ENCODE data around the gene CSNK2A2. TPM values are rescaled to one million over a fixed set of nuclear protein-coding genes. Genes with fewer than 3 reads are reported as not detected.

Gene CSNK2A2
- total RNA-seq: 30.6 and 35.5 TPM in 2 replicates

DNA sequence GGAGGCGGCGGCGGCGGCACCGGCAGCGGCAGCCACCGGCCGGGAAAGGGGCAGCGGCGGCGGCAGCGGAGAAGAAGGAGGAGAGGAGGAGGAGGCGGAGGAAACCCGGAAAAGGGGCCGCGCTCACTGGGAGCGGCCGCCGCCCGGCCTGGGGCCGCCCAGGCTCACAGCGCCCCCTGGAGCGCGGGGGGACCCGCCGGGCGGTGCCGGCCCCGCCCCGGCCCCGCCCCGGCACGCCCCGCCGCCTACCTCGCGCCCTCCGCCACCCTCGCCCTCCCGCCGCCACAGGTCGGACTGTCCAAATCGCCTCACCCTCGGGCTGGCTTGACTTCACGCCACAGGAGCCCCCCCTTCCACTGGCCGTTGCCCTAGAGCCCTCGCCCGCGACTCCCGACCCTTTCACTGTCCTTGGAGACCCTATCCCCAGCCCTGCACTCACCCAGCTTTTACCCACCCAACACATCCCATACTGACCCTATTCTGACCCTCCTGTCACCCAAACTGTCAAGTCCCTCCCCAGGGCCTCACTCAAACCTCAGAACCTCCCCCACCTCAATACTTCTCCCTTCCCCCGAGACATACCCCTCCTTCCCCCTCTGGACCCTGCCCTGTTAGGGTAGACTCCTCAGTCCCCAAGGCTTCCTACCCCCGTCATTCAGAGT is at the start of gene CSNK2A2:
Gene CSNK2A2, minus strand, starts transcription at position 85 of the 662 bp plus-strand sequence. CDS start 370 bp downstream, outside the sequence.
- peak; percentile 17 for DNase-seq (ENCODE audit: low read depth)

DNA sequence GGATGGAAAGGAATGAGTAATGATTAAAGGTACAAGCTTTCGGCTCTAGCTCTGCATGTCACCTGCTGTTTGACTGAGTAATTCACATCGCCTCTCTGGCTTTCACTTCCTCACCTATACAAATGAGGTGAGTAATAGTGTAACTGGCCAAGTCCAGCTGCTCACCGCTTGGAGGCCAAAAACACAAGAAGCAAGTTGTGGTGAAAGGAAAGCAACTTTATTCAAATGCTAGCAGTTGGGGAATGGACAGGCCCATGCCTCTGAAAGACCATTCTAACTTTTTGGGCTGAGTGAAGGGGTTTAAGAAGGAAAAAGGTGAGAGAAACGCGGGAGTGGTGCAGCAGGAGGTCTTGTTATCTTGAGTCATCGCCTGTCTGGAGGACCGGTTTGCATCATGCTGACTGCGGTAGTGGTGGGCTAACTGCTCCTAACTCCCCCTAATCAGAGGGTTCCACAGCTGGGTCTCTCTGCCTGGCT is 45.7 kb upstream of the CSNK2A2 start:
- H3K4me3 ChIP-seq (ENCODE audit: low read depth, low read length): no peak overlapping the region
- TF ChIP-seq, protein P1, sequence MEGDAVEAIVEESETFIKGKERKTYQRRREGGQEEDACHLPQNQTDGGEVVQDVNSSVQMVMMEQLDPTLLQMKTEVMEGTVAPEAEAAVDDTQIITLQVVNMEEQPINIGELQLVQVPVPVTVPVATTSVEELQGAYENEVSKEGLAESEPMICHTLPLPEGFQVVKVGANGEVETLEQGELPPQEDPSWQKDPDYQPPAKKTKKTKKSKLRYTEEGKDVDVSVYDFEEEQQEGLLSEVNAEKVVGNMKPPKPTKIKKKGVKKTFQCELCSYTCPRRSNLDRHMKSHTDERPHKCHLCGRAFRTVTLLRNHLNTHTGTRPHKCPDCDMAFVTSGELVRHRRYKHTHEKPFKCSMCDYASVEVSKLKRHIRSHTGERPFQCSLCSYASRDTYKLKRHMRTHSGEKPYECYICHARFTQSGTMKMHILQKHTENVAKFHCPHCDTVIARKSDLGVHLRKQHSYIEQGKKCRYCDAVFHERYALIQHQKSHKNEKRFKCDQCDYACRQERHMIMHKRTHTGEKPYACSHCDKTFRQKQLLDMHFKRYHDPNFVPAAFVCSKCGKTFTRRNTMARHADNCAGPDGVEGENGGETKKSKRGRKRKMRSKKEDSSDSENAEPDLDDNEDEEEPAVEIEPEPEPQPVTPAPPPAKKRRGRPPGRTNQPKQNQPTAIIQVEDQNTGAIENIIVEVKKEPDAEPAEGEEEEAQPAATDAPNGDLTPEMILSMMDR (IDR thresholded peaks at IDR 0.05; ENCODE audit: insufficient read depth, low read length, severe bottlenecking): peak; percentile 16
- FAIRE-seq: no peak

More for the DNA sequence above, at the start of gene CSNK2A2:
- Histone ChIP-seq H3K4me3 (ENCODE audit: low read depth, low read length) (peak within 1 kb of the TSS; percentile 56), H3K27me3 (ENCODE audit: control insufficient read depth, insufficient read depth, low read length) (no peaks in the 10 kb centered on the region), H3K36me3 (ENCODE audit: control insufficient read depth, insufficient read depth, low read length) (peaks cover 6% of the 10 kb centered on the region)
- FAIRE-seq: no peak
- TF ChIP-seq, protein P1 (IDR thresholded peaks at IDR 0.05; ENCODE audit: insufficient read depth, low read length, severe bottlenecking): peak; percentile 51

DNA sequence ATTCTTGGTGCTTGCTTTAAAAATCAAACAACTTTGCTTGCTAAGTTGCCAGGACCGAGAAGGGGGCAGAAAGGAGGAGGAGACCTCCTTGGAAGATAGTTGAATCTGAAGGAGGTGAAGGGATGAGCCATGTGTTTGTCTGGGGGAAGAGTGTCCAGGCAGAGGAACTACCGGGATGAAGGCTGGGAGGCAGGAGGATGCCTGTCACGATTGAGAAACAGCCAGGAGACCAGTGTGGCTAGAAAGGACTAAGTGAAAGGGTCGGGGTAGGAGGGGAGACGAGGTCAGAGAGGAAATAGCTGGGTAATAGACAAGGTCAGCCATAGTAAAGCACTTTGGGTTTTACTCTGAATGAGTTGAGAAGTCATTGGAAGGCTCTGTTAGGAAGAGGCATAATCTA is 38.9 kb upstream of the CSNK2A2 start:
- Histone ChIP-seq H3K27me3 (ENCODE audit: control insufficient read depth, insufficient read depth, low read length) (no peaks in the 10 kb centered on the region), H3K36me3 (ENCODE audit: control insufficient read depth, insufficient read depth, low read length) (no peaks in the 10 kb centered on the region), H3K4me3 (ENCODE audit: low read depth, low read length) (no peak overlapping the region)
- TF ChIP-seq, protein P1 (IDR thresholded peaks at IDR 0.05; ENCODE audit: insufficient read depth, low read length, severe bottlenecking): no peak
- DNase-seq (ENCODE audit: low read depth) (no peak), FAIRE-seq (no peak)

More for the DNA sequence above, 45.7 kb upstream of the CSNK2A2 start:
- DNase-seq (ENCODE audit: low read depth): peak; percentile 90
- Histone ChIP-seq H3K27me3 (ENCODE audit: control insufficient read depth, insufficient read depth, low read length) (no peaks in the 10 kb centered on the region), H3K36me3 (ENCODE audit: control insufficient read depth, insufficient read depth, low read length) (no peaks in the 10 kb centered on the region)

DNA sequence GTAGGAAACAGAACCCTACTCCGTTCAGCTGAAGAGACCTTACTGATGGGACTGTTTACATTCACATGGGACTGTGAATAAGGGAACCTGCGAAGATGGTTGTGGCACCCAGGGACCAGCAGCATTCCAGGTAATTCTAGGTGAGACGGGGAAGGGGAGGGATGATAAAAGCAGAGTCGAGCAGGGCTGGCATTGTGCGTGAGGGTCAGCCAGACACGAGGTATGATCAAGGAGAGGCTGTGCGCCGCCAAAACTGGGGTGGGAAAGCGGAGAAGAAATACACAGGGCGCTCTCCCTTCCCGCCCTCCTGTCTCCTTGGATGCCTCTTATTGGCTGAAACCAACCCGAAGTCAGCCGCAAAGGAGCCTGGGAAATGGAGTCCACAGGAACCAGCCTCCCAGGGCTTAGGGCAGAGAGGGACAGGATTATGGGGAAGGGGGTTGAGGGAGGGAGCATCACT is 38.4 kb upstream of the CSNK2A2 start:
- Histone ChIP-seq H3K36me3 (ENCODE audit: control insufficient read depth, insufficient read depth, low read length) (no peaks in the 10 kb centered on the region), H3K4me3 (ENCODE audit: low read depth, low read length) (peak overlapping the region; percentile 41), H3K27me3 (ENCODE audit: control insufficient read depth, insufficient read depth, low read length) (no peaks in the 10 kb centered on the region)
- TF ChIP-seq, protein P1 (IDR thresholded peaks at IDR 0.05; ENCODE audit: insufficient read depth, low read length, severe bottlenecking): no peak
- DNase-seq (ENCODE audit: low read depth) (peak; percentile 68), FAIRE-seq (no peak)

DNA sequence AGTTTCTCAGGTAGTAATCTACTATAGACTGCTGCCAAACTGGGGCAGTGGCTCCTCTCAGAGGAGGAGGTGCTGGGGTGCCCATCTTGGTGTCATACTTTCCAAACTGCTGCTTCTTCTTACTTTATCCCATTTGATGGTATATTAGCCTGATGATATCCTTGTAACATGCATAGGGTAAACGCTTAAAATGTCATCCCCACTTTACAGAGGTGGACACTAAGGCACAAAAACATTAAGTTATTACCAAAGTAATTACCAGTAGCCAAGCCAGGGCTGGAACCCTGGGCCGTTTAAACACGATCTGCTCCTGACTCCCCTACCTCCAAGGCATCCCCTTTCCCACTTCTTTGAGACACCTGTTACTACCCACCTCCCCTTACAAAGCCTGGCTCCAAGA is 37.8 kb upstream of the CSNK2A2 start:
- DNase-seq (ENCODE audit: low read depth): no peak
- no peaks in the 10 kb centered on the region for H3K36me3 ChIP-seq (ENCODE audit: control insufficient read depth, insufficient read depth, low read length)
- no peak overlapping the region for H3K4me3 ChIP-seq (ENCODE audit: low read depth, low read length)
- no peak for FAIRE-seq
- no peaks in the 10 kb centered on the region for H3K27me3 ChIP-seq (ENCODE audit: control insufficient read depth, insufficient read depth, low read length)
- TF ChIP-seq, protein P1 (IDR thresholded peaks at IDR 0.05; ENCODE audit: insufficient read depth, low read length, severe bottlenecking): no peak
